ENCODE measurements around the gene DACH2.

GRCh38 chrX:86141786-86142185 lies 6.5 kb upstream of the DACH2 start:
- TF ChIP-seq SMC3 (IDR thresholded peaks at IDR 0.05; ENCODE audit: low read depth, low read length) (no peak), CEBPB (IDR thresholded peaks at IDR 0.05; ENCODE audit: low read depth, low read length) (no peak), POLR2A (IDR thresholded peaks at IDR 0.05; ENCODE audit: low read depth, low read length) (no peak)

All from IMR-90 (cell line).